Right atrium auricular region (tissue), 2 donors: ENCODE data around the gene FIS1. TPM values are rescaled to one million over a fixed set of nuclear protein-coding genes. Genes with fewer than 3 reads are reported as not detected.
"Not testable (repeated sequence)": the region's sequence is repeated elsewhere in the genome, so short reads cannot be mapped to it uniquely, and the experiment has no call there.

ENCODE experiments used
- DNase-seq: peaks from one replicate; pipeline ENCODE4 v3.0.0-alpha.2; 2019; ENCODE audit warnings: low spot score
- H3K27ac ChIP-seq, 2 donors: fragments of 200-600 bp; sonication (generic); 1 replicate in 1 of 2; 2 replicates in 1 of 2; pipeline ENCODE4 v1.5.1; 2016 to 2019
- H3K27me3 ChIP-seq, 2 donors: fragments of 200-600 bp; sonication (generic); one replicate each; pipeline versions ENCODE4 v1.5.1 to v1.6.0; 2017 to 2019
- H3K36me3 ChIP-seq: fragments of 200-600 bp; sonication (generic); one replicate; pipeline ENCODE4 v1.5.1; 2016
- H3K4me1 ChIP-seq, 2 donors: fragments of 200-600 bp; sonication (generic); one replicate each; pipeline versions ENCODE4 v1.5.1 to v1.6.0; 2017 to 2019
- H3K4me3 ChIP-seq, 2 donors: fragments of 200-600 bp; sonication (generic); 1 replicate in 1 of 2; 2 replicates in 1 of 2; pipeline ENCODE4 v1.5.1; 2017 to 2019; ENCODE audit warnings: mild to moderate bottlenecking in 1 of 2, moderate library complexity in 1 of 2
- H3K9me3 ChIP-seq, 2 donors: fragments of 200-600 bp; sonication (generic); one replicate each; pipeline ENCODE4 v1.5.1; 2019
- total RNA-seq, 2 donors: library from RNA; depleted of rRNA; stranded (reverse); fragments of >200 nt; gene quantifications; one replicate each; pipeline ENCODE4 v1.1.0, GENCODE V29; 2016
- TF ChIP-seq, protein P1 (sequence below), 2 donors: fragments of 200-600 bp; sonication (generic); IDR thresholded peaks; one replicate each; pipeline ENCODE4 v1.5.1; 2019; ENCODE audit warnings: antibody characterized with exemption in 2 of 2

The FIS1 gene
- total RNA-seq, 2 donors from 2014 or later: 359 to 459 TPM

DNA sequence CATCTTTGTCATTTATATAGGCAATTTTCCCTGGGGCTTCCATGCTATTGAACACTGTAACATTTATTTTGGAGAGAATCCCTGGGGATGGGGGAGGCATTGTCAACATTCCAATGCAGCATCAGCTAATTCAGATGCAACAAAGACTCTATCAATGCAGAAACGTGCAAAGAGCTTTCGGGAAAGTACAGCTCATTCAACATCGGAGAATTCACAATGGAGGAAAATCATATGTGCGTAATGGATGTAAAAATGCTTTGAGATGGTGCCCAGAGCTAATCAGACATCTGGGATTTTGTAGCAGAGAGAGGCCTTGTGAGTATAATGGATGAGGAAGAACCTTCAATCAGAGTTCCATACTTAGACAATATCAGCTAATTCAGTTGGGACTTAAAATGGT, 28.3 kb upstream of the FIS1 start:
- DNase-seq: no peak
- H3K9me3 ChIP-seq: no peaks in the 10 kb centered on the region
- H3K4me3 ChIP-seq: no peak overlapping the region
- H3K27me3 ChIP-seq: no peaks in the 10 kb centered on the region
- TF ChIP-seq, protein P1, sequence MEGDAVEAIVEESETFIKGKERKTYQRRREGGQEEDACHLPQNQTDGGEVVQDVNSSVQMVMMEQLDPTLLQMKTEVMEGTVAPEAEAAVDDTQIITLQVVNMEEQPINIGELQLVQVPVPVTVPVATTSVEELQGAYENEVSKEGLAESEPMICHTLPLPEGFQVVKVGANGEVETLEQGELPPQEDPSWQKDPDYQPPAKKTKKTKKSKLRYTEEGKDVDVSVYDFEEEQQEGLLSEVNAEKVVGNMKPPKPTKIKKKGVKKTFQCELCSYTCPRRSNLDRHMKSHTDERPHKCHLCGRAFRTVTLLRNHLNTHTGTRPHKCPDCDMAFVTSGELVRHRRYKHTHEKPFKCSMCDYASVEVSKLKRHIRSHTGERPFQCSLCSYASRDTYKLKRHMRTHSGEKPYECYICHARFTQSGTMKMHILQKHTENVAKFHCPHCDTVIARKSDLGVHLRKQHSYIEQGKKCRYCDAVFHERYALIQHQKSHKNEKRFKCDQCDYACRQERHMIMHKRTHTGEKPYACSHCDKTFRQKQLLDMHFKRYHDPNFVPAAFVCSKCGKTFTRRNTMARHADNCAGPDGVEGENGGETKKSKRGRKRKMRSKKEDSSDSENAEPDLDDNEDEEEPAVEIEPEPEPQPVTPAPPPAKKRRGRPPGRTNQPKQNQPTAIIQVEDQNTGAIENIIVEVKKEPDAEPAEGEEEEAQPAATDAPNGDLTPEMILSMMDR (IDR thresholded peaks at IDR 0.05): no peak
- H3K4me1 ChIP-seq: no peaks in the 10 kb centered on the region
- no peak overlapping the region for H3K27ac ChIP-seq
- no peaks in the 10 kb centered on the region for H3K36me3 ChIP-seq

DNA sequence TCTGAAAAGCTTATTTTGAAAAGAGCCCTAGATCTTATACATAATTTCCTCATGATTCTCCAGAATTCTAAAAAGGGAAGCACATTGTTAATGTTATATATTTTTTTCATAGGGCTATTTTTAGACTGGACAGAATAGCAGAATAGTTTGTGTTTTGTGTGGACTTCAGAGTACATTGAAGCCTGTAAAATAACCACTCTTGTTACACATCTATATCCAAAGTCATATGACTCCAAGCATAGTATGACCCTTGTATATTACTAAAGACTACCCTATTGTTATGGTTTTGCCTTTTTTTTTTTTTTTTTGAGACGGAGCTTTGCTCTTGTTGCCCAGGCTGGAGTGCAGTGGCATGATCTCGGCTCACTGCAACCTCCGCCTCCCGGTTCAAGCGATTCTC, 26.1 kb upstream of the FIS1 start:
- H3K4me1 ChIP-seq: no peaks in the 10 kb centered on the region
- no peak overlapping the region for H3K27ac ChIP-seq
- no peaks in the 10 kb centered on the region for H3K36me3 ChIP-seq
- H3K9me3 ChIP-seq: no peaks in the 10 kb centered on the region
- no peak for DNase-seq
- TF ChIP-seq, protein P1 (IDR thresholded peaks at IDR 0.05): no peak
- H3K27me3 ChIP-seq: no peaks in the 10 kb centered on the region
- no peak overlapping the region for H3K4me3 ChIP-seq

DNA sequence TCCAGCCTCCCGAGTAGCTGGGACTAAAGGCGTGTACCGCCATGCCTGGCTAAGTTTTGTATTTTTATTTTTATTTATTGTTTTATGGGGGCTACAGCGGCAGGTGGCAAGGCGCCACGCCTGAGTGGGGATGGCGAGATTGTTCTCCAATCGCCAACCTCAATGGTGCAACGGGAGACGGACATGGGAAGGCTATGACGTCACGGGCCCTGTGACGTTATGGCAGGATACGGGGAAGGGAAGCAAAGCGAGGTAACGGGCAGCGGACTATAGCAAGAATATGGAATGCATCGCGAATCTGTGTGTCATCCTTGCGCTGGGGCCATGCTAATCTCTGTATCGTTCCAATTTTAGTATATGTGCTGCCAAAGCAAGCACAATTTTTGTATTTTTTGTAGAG, 24.8 kb upstream of the FIS1 start:
- DNase-seq: no peak
- TF ChIP-seq, protein P1 (IDR thresholded peaks at IDR 0.05): no peak
- Histone ChIP-seq H3K27ac (no peak overlapping the region), H3K4me3 (no peak overlapping the region), H3K36me3 (no peaks in the 10 kb centered on the region), H3K27me3 (no peaks in the 10 kb centered on the region), H3K4me1 (no peaks in the 10 kb centered on the region), H3K9me3 (no peaks in the 10 kb centered on the region)

DNA sequence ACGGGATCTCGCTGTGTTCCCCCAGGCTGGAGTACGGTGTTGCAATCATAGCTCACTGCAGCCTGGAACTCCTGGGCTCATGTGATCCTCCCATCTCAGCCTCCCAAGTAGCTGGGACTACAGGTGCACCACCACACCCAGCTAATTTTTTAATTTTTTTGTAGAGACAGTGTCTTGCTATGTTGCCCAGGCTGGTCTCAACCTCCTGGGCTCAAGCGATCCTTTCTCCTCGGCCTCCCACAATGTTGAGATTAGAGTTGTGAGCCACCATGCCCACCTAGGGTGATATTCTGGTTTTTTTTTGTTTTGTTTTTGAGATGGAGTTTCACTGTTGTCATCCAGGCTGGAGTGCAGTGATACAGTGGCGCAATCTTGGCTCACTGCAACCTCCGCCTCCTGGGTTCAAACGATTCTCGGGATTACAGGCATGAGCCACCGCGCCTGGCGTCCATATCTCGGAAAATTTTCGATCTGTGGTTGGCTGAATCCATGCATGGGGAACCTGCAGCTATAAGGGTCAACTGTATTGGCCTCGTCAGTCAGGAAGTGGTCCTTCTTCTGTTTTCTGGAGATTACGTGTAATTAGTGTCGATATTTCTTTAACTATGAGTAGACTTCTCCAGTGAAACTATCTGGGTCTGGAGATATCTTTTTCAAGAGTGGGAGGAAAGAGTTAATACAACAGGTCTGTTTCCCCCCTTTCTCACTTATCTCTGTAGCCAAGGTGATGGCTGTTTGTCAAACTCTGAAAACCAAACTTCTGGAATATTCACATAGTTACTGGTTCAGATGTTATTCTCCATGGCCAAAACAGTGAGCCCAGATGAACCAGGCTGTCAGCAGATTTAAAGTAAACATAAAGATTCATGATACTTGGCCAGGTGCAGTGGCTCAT, 21.0 kb upstream of the FIS1 start:
- peaks cover 0 to 6% of the 10 kb centered on the region in 2 donors for H3K4me1 ChIP-seq
- no peaks in the 10 kb centered on the region for H3K27me3 ChIP-seq
- no peaks in the 10 kb centered on the region for H3K36me3 ChIP-seq
- no peaks in the 10 kb centered on the region for H3K9me3 ChIP-seq
- no peak for DNase-seq
- H3K4me3 ChIP-seq: no peak overlapping the region
- H3K27ac ChIP-seq: no peak overlapping the region
- TF ChIP-seq, protein P1 (IDR thresholded peaks at IDR 0.05): no peak

DNA sequence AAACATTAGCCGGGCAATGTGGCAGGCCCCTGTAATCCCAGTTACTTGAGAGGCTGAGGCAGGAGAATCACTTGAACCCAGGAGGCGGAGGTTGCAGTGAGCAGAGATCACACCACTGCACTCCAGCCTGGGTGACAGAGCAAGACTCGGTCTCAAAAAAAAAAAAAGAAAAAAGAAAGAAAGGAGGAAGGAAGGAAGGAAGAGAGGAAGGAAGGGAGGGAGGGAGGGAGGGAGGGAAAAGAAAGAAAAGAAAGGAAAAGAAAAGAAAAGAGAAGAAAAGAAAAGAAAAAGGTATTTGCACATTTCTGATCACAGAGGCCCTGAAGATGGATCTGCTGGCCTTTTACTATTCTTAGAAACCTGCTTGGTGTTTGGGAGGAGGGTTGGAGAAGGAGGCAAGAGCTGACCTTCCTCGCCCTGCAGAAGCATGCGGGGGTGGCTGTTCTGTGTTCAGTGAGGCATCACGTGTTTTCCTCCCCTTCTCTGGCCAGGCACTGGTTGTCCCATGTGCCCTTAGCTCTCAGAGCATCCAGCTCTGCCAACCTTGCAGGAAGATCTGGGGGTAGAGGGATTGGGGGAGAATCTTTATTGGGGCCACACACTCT, 19.3 kb upstream of the FIS1 start:
- not testable (repeated sequence) for H3K27ac ChIP-seq, H3K36me3 ChIP-seq, H3K9me3 ChIP-seq, H3K4me3 ChIP-seq, DNase-seq, H3K4me1 ChIP-seq, H3K27me3 ChIP-seq

DNA sequence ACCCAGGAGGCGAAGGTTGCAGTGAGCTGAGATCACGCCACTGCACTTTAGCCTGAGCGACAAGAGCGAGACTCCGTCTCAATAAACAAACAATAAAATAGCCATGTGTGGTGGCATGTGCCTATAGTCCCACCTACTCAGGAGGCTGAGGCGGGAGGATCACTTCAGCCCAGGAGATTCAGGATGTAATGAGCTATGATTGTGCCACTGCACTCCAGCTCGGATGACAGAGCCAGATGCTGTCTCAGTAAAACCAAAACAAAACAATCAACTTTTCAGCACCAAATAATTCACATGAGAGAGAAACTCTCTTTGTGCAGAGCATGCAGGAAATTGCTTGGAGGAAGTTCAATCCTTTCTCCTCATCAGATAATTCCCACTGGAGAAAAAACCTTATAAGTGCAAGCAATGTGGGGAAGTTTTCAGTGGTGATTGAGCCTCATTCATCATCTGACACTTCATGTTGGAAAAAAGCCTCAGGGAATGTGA, 13.4 kb upstream of the FIS1 start:
- no peaks in the 10 kb centered on the region for H3K27me3 ChIP-seq
- DNase-seq: no peak
- H3K36me3 ChIP-seq: no peaks in the 10 kb centered on the region
- no peaks in the 10 kb centered on the region for H3K4me1 ChIP-seq
- no peak overlapping the region for H3K27ac ChIP-seq
- TF ChIP-seq, protein P1 (IDR thresholded peaks at IDR 0.05): no peak
- no peak overlapping the region for H3K4me3 ChIP-seq
- no peaks in the 10 kb centered on the region for H3K9me3 ChIP-seq
